HepG2 (cell line): ENCODE measurements around the gene TMEM97. TPM values are rescaled to one million over a fixed set of nuclear protein-coding genes. Genes with fewer than 3 reads are reported as not detected.

Experiments used
- ARID4A ChIP-seq: sonication (generic); formaldehyde crosslinking; IDR thresholded peaks from 2 replicates; pipeline ENCODE4 v1.5.0; 2020; ENCODE audit warnings: mild to moderate bottlenecking, missing genetic modification reagents, borderline replicate concordance
- REXO4 ChIP-seq: sonication (generic); formaldehyde crosslinking; IDR thresholded peaks from 2 replicates; pipeline ENCODE4 v1.8.0; 2022; ENCODE audit warnings: missing genetic modification reagents, mild to moderate bottlenecking, borderline replicate concordance
- ZMAT3 ChIP-seq: sonication (generic); formaldehyde crosslinking; conservative IDR thresholded peaks from 2 replicates; pipeline ENCODE4 v1.7.0; 2021; ENCODE audit warnings: missing genetic modification reagents
- ZNF138 ChIP-seq: sonication (generic); formaldehyde crosslinking; IDR thresholded peaks from 2 replicates; pipeline ENCODE4 v1.5.0; 2020; ENCODE audit warnings: mild to moderate bottlenecking, low read depth, missing genetic modification reagents
- ZNF280D ChIP-seq: sonication (generic); formaldehyde crosslinking; IDR thresholded peaks from 2 replicates; pipeline ENCODE4 v1.5.1; 2020; ENCODE audit warnings: mild to moderate bottlenecking, missing genetic modification reagents
- ZNF777 ChIP-seq: sonication (generic); formaldehyde crosslinking; IDR thresholded peaks from 2 replicates; pipeline ENCODE4 v1.4.0; 2020; ENCODE audit warnings: missing genetic modification reagents
- polyA plus RNA-seq, 8 experiments: library from polyadenylated mRNA; depleted of rRNA in 3 of 8; stranded (reverse) in 7 of 8; unstranded in 1 of 8; fragments of >200 nt; fragmentation: Illumina TruSeq in 4 of 8; extraction: Trizol in 4 of 8; gene quantifications; 2 replicates each; pipeline versions ENCODE4 v1.2.1 to v1.2.3, GENCODE V29; 2011 to 2016; ENCODE audit warnings: low read depth in 4 of 8, missing spikeins in 1 of 8, mixed read lengths in 1 of 8; ENCODE audit not compliant: insufficient read depth in 1 of 8
- total RNA-seq, 5 experiments: library from RNA; depleted of rRNA; stranded (reverse); fragments of >200 nt; fragmentation: Illumina TruSeq; extraction: Trizol; gene quantifications; 2 replicates each; pipeline ENCODE4 v1.2.3, GENCODE V29; 2016; ENCODE audit warnings: low read depth in 1 of 5
- TF ChIP-seq, protein P1 (sequence below): IDR thresholded peaks from 2 replicates; pipeline ENCODE4 v1.6.1; 2016; ENCODE audit warnings: missing biosample characterization, missing genetic modification reagents, low read depth
- TF ChIP-seq, protein P2 (sequence below): sonication (generic); formaldehyde crosslinking; IDR thresholded peaks from 2 replicates; pipeline ENCODE4 v1.4.0; 2020; ENCODE audit warnings: missing genetic modification reagents
- TF ChIP-seq, protein P3 (sequence below): sonication (generic); formaldehyde crosslinking; conservative IDR thresholded peaks from 2 replicates; pipeline ENCODE4 v1.4.0; 2020; ENCODE audit warnings: missing genetic modification reagents
- TF ChIP-seq, protein P4 (sequence below): sonication (generic); formaldehyde crosslinking; IDR thresholded peaks from 2 replicates; pipeline ENCODE4 v1.5.1; 2020; ENCODE audit warnings: mild to moderate bottlenecking, missing genetic modification reagents, moderate library complexity

TMEM97 gene
- total and polyA plus RNA-seq, 2 of the 13 experiments (the other 11 are each of a cell fraction or from before 2014, with no cell fraction given), result 69.6 to 137 TPM

DNA sequence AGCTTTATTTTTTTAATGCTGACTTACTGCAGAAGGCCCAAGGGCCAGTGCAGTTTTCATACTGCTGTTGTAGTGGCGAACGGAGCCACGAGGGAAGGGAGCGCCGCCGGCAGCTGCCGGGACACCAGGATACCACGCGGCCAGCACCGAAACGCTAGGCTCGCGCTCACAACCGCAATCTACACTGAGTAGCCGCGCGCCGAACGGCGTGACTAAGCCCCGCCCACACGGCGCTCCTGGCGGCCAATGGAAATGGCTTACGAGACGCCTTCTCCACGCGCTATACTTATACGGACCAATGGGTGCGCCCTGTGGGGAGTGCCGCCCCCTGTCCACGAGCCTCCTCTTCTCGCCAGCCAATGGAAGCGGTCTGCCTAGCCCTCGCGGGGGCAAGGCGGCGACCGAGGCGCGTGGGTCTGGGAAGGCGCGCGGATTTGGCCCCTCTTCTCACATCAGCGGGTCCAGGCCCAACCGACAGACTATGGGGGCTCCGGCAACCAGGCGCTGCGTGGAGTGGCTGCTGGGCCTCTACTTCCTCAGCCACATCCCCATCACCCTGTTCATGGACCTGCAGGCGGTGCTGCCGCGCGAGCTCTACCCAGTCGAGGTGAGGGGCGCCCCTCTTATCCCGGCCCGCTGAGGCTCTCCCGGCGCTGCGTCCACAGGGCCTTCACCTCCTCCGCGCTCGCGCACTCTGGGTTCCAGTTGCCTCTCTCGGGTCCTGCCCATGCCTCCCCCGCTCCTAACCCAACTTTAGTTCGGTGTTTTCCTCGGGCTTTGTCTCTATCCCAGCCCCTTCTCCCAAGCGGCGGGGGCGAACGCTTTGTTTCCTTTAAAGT lies at the start of gene TMEM97 (continued):
- TF ChIP-seq ARID4A (peak; percentile 91; the same call in 1 of the 2 replicates), ZNF280D (CRISPR knock-in tag) (no peak), ZNF138 (CRISPR knock-in tag) (0 out of 2 replicates have a peak, but pooled peaks have one; percentile 53), REXO4 (CRISPR knock-in tag) (0 out of 2 replicates have a peak, but pooled peaks have one; percentile 47), ZNF777 (CRISPR knock-in tag) (peak; percentile 61), ZMAT3 (CRISPR knock-in tag) (peak; percentile 83)
- TF ChIP-seq, protein P1, sequence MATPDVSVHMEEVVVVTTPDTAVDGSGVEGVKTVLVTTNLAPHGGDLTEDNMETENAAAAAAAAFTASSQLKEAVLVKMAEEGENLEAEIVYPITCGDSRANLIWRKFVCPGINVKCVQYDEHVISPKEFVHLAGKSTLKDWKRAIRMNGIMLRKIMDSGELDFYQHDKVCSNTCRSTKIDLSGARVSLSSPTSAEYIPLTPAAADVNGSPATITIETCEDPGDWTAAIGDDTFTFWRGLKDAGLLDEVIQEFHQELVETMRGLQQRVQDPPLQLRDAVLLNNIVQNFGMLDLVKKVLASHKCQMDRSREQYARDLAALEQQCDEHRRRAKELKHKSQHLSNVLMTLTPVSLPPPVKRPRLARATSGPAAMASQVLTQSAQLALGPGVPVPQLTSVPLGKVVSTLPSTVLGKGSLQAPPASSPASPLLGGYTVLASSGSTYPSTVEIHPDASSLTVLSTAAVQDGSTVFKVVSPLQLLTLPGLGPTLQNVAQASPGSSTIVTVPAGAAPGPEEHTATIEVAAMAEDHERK (CRISPR knock-in tag), result peak; percentile 46; the same call in 1 of the 2 replicates
- TF ChIP-seq, protein P2, sequence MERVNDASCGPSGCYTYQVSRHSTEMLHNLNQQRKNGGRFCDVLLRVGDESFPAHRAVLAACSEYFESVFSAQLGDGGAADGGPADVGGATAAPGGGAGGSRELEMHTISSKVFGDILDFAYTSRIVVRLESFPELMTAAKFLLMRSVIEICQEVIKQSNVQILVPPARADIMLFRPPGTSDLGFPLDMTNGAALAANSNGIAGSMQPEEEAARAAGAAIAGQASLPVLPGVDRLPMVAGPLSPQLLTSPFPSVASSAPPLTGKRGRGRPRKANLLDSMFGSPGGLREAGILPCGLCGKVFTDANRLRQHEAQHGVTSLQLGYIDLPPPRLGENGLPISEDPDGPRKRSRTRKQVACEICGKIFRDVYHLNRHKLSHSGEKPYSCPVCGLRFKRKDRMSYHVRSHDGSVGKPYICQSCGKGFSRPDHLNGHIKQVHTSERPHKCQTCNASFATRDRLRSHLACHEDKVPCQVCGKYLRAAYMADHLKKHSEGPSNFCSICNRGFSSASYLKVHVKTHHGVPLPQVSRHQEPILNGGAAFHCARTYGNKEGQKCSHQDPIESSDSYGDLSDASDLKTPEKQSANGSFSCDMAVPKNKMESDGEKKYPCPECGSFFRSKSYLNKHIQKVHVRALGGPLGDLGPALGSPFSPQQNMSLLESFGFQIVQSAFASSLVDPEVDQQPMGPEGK, result peak; percentile 41; the same call in 1 of the 2 replicates
- TF ChIP-seq, protein P3, sequence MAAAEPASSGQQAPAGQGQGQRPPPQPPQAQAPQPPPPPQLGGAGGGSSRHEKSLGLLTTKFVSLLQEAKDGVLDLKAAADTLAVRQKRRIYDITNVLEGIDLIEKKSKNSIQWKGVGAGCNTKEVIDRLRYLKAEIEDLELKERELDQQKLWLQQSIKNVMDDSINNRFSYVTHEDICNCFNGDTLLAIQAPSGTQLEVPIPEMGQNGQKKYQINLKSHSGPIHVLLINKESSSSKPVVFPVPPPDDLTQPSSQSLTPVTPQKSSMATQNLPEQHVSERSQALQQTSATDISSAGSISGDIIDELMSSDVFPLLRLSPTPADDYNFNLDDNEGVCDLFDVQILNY (CRISPR knock-in tag), result peak; percentile 56; the same call in 1 of the 2 replicates
- TF ChIP-seq, protein P4, sequence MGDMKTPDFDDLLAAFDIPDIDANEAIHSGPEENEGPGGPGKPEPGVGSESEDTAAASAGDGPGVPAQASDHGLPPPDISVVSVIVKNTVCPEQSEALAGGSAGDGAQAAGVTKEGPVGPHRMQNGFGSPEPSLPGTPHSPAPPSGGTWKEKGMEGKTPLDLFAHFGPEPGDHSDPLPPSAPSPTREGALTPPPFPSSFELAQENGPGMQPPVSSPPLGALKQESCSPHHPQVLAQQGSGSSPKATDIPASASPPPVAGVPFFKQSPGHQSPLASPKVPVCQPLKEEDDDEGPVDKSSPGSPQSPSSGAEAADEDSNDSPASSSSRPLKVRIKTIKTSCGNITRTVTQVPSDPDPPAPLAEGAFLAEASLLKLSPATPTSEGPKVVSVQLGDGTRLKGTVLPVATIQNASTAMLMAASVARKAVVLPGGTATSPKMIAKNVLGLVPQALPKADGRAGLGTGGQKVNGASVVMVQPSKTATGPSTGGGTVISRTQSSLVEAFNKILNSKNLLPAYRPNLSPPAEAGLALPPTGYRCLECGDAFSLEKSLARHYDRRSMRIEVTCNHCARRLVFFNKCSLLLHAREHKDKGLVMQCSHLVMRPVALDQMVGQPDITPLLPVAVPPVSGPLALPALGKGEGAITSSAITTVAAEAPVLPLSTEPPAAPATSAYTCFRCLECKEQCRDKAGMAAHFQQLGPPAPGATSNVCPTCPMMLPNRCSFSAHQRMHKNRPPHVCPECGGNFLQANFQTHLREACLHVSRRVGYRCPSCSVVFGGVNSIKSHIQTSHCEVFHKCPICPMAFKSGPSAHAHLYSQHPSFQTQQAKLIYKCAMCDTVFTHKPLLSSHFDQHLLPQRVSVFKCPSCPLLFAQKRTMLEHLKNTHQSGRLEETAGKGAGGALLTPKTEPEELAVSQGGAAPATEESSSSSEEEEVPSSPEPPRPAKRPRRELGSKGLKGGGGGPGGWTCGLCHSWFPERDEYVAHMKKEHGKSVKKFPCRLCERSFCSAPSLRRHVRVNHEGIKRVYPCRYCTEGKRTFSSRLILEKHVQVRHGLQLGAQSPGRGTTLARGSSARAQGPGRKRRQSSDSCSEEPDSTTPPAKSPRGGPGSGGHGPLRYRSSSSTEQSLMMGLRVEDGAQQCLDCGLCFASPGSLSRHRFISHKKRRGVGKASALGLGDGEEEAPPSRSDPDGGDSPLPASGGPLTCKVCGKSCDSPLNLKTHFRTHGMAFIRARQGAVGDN (CRISPR knock-in tag), result peak; percentile 91
